GM18519 (cell line): ENCODE data around the gene BAD.

Experiments
- ATAC-seq: cut with Tn5 transposase; IDR thresholded peaks from one replicate; pipeline ENCODE4 v1.9.1; 2021; ENCODE audit warnings: mild to moderate bottlenecking, moderate library complexity; ENCODE audit not compliant: unreplicated experiment, low FRiP score

The BAD gene

GRCh38 chr11:64261556-64262080 lies 22.8 kb downstream of the BAD start:
- no peak for ATAC-seq

GRCh38 chr11:64260147-64260708 lies 24.2 kb downstream of the BAD start:
- no peak for ATAC-seq

GRCh38 chr11:64259533-64260067 lies 24.9 kb downstream of the BAD start:
- no peak for ATAC-seq

GRCh38 chr11:64258946-64259532 lies 25.4 kb downstream of the BAD start:
- no peak for ATAC-seq

- no peak for ATAC-seq
These were observed 26.1 kb downstream of the BAD start for GRCh38 chr11:64258356-64258755.

GRCh38 chr11:64256300-64256699 lies 28.2 kb downstream of the BAD start:
- no peak for ATAC-seq

- no peak for ATAC-seq
These were observed 29.0 kb downstream of the BAD start for GRCh38 chr11:64255135-64256128.

- no peak for ATAC-seq
These were observed 30.1 kb downstream of the BAD start for GRCh38 chr11:64254326-64254725.

GRCh38 chr11:64253481-64253880 lies 31.0 kb downstream of the BAD start:
- no peak for ATAC-seq

GRCh38 chr11:64253043-64253442 lies 31.4 kb downstream of the BAD start:
- no peak for ATAC-seq

- ATAC-seq = no peak
These were observed 32.2 kb downstream of the BAD start for GRCh38 chr11:64252003-64252872.

GRCh38 chr11:64251753-64252002 lies 32.8 kb downstream of the BAD start:
- no peak for ATAC-seq

- ATAC-seq = no peak
These were observed 33.3 kb downstream of the BAD start, which contains the start of gene PLCB3 for GRCh38 chr11:64251016-64251752. Gene PLCB3, plus strand, starts transcription at chr11:64251530. Its CDS starts 120 bp downstream, at chr11:64251650.

- no peak for ATAC-seq
These were observed 34.0 kb downstream of the BAD start for GRCh38 chr11:64250415-64251015.

GRCh38 chr11:64249563-64250414 lies 34.7 kb downstream of the BAD start:
- ATAC-seq = no peak

GRCh38 chr11:64249038-64249437 lies 35.4 kb downstream of the BAD start:
- ATAC-seq = no peak

GRCh38 chr11:64248578-64248977 lies 35.9 kb downstream of the BAD start:
- no peak for ATAC-seq
